Femur (tissue), 1 donor: ENCODE data around the gene COA4.
"Not testable (repeated sequence)": the region's sequence is repeated elsewhere in the genome, so short reads cannot be mapped to it uniquely, and the experiment has no call there.

ENCODE experiments used
- DNase-seq: peaks from one replicate; pipeline ENCODE4 v3.0.0-alpha.2; 2017

The COA4 gene

DNA sequence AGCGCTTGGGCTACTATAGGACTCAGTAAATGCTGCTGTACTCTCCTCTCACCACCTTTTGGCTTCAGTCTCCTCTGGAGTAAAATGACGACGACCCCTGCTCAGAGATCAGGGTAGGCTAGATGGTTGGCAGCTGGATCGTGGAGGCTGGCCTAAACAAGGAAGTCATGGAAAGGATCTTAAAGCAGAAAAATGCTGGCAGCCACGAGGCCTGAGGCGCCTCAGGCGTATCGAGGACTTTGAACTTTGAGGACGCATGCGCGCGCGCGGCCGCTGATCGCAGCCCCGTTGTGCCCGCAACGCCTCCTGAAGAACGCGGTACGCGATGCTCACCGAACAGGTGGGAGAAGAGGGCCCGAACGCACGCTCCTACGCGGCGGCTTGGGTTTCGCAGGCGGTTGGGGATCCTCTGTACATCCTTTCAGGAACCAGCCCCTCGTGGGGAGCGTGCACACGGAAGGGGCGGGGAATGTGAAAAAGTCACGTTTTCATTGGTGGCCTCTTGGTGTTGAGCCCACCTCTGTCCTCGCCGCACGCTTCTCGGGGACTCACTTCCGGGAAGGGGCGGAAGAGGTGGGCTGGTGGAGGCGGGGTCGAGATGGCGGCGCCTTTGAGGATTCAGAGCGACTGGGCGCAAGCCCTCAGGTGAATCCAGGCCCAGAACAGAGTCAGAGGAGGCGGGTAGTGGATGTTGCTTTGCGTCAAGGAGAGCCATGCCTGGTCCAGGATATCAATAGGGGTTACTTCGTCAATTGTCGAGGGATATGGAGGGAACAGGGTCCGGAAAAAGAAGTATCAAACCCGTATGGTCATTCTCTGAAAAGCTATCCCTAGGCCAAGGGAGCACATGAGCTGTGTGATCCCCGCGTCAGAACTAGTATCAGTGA lies at the start of gene COA4, which contains the start of gene PAAF1:
COA4 (minus strand) TSS at position 423 of the 887 bp plus-strand sequence. CDS start 3,468 bp downstream, outside the sequence.
PAAF1 (plus strand) TSS at position 576 of the 887 bp plus-strand sequence; CDS start at position 599, 23 bp downstream.
- peak; percentile 97 for DNase-seq

DNA sequence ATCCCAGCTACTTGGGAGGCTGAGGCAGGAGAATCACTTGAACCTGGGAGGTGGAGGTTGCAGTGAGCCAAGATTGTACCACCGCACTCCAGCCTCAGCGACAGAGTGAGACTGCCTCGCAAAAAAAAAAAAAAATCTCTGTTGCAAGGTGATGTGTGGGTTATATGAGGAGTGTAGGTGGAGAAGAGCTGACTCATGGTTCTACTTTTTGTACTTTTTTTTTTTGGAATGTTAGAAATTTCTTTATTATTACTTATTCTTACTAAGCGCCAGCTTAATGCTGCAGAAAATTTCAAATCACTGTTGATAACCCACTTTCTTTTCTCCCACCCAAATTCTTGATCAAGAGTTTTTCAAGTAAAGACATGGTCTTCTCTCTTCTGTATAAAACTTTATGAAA lies 44.5 kb upstream of the COA4 start:
- DNase-seq: no peak

DNA sequence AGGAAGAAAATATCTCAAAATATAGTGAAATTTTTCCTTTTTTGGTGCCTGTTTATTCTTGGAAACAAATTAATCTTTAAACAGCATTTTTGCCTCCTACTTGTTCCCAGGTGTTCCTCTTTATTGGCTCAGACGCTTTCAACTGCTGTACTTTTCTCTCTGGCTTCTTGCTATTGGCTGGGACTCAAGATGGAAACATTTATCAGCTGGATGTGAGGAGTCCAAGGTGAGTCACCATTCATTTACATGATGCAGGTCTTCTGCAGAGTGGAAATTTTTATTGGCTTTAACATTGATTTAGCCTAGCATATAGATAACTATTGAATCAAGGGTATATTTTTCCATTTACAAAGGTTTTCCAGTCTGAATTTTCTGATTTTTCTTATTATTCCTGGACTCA lies 39.8 kb upstream of the COA4 start:
- no peak for DNase-seq

DNA sequence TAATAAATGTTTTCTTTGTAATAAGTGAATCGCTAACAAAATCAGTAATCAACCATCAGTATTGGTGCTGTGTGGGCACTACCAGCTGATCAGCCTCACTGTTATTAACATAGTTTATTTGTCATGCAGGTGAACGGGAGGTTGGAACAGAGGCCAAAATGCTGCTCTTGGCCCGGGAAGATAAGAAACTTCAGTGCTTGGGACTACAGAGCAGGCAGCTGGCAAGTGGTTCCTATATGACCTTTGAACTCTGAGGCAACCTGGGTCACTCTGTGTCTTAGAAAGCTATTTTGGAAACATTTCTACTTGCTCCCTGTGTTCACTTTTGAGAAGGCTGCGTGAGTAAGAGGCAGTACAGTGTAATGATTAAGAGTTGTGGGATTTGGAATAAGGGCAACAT lies 37.6 kb upstream of the COA4 start:
- no peak for DNase-seq

DNA sequence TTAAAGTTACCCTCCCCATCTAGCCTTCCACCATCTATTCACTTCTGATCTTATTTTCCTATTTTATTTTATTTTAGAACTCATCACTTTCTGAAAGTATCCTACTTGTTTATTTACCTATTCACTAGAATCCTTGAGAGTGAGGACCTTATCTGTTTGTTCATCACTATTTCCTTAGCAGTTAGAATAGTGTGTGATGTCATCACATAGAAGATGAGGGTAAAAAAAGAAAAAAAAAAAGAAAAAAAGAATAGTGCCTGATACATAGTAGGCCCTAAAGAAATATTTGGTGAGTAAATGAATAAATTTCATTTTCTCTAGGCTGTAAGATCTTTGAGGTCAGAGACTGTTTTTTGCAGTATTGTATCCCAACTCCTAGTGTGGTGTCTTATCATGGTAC lies 36.8 kb upstream of the COA4 start:
- no peak for DNase-seq

DNA sequence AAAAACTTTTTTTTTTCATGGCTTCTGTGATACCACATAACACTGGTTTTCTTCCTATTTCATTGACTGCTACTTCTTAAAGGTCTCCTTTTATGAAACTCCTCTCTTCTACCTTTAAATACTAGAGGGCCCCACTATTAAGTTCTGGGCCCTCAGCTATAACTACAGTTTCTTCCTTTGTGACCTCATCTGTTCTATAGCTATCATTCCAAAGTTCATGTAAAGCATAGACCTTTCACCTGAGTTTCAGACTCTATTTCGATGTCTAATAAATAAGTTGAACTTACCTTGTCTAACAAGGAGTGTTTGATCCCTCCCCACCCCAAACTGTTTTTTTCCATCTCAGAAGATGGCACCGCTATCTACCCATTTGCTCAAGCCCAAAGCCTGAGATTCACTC lies 35.4 kb upstream of the COA4 start:
- DNase-seq: no peak

DNA sequence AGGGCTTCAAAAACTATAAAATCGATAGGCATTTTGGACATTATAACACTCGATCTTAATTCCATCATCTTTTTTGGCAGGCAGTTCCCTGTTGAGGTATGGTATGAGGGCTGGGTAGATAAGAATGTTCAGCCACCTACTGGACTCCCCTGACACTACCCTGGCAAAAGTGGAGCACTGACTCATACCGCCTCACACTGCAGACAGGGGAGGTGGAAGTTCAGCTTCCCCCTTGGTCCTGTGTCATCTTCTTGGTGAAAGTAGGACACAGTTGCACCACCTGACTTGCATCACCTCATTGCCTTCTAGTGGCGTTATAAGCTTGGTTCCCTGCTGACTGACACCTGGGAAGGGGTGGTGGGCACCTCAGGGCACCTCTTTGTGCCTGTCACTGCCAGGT lies 30.5 kb upstream of the COA4 start:
- peak; percentile 23 for DNase-seq

DNA sequence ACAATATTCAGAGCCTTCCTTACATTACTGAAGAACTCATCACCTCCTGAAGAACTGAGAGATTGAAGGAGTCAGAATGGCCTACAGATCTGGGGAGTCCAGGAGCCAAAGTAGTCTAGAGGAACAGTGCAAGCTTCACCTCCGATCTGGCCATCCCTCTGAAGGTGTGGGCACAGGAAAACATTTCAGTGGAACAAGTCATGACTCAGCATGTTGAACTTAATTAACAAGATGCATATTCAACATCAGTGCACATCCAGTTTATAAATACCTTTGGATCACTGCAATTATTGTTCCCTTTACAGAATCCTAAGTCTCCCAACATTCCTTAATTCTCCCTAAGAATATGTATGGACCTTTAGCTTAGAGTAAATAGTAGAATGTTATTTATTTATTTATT lies 25.7 kb upstream of the COA4 start:
- no peak for DNase-seq

DNA sequence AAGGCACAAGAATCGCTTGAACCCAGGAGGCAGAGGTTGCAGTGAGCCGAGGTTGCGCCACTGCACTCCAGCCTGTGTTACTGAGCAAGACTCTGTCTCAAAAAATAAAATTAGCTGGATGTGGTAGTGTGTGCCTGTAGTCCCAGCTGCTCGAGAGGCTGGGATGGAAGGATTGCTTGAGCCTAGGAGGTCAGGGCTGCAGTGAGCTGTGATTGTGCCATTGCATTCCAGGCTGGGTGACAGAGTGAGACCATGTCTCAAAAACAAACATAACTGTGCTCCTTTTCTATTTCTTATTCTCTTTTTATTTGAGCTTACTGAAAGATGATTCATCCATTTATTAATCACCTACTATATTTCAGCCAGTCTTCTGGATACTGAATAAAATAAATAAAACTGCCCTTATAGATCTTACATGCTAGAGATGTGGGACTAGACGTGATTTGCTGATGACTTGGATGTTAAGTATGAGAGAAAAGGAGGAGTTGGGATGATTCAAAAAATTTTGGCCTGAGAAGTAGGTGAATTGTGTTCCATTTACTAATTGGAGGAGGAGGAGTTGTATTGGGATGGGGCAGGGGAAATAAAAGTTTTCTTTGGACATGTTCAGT lies 18.2 kb upstream of the COA4 start:
- no peak for DNase-seq

DNA sequence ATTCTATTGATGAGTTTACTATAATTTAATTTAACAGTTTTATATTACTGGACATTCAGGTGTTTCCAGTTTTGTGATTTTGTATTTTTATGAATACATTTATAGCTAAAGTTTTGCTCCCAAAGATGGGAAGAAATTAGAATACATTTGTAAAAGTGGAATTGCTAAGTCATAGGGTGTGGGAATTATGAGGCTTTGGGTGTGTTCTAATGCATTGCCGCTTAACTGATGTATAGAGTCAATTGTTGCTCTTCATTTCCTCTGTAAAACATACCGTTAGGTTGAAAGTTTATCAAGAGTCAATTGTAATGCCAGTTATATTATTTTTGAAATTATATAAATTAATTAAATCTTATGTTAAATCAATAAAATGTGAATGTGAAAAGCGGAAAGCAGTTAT lies 16.4 kb upstream of the COA4 start:
- no peak for DNase-seq

DNA sequence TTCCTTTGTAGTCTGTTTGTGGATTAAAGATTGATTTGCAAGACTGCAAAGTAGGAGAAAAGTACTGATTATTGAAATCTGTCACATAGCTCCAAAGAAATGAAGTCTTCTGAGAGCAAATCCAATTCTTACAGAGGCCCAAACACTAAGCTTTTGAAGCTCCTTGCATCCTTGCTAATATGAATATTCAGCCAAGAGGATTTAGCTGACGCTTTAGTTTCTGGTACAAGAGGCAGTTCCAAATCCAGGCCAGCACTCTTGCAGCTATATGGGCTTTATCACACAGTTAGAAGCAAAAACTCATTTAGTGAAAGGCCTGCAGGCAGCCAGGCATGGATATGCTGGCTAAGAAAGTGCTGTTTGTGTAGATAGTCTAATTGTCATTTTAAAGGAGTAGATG lies 12.9 kb upstream of the COA4 start:
- DNase-seq: no peak

DNA sequence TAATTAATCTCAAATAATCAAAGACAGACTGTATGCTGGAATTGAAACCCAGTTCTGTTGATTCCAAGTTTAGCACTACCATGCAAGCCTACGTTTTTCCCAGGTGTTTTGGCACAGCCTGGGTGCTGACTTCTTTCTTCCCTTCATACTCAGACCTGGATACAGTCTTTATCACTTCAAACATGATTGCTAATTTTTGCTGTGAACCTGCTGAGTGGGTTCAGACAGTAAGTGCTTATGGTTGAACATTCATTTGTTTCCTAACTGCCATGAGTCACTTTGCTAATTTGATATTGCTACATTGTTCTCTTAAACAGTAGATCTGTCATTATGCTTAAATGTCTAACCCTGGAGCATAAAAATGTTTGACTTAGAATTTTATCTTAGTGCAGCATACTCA lies 12.4 kb upstream of the COA4 start:
- DNase-seq: no peak

DNA sequence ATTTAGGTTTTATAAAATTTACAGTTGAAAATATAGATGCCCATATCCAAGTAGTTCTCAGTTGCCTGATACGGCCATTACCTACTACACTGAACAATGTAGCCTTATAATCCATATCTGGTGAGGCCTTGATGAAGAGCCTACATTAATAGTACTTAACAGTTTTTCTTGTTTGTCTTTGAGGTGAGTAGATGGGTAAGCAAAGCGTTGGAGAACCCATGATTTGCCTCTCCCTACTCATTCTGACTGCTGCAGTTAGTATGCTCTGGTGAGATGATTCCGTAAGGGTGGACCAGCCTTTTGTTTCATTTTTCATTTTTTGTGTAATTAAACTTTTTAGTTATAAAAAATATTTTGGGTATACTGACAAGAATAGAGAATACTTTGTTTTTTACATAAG lies 11.6 kb upstream of the COA4 start:
- DNase-seq: no peak

DNA sequence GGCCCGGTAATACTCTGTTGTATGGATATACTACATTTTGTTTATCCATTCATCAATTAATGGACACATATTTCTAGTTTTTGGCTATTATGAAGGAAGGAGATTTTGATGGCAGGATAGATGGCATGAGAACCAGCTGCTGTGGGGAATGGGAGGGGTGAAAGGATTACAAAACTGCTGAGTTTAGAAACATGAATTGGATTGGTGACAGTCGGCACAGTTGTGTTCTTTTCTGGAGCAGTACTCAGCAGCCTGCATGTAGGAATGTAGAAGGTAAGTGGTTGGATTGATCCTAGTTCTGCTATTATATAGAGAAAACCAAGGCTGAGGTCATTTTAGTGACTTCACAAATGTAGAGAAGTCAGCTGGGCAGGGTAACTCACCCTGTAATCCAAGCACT lies 7.2 kb upstream of the COA4 start:
- no peak for DNase-seq

DNA sequence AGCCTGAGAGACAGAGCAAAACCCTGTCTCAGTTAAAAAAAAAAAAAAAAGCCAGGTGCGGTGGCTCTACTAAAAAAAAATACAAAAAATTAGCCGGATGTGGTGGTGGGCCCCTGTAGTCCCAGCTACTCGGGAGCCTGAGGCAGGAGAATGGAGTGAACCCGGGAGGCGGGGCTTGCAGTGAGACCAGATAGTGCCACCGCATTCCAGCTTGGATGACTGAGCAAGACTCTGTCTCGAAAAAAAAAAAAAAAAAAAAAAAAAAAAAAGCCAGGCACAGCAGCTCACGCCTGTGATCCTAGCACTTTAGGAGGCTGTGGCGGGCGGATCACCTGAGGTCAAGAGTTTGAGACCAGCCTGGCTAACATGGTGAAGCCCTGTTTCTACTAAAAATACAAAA lies 3.8 kb upstream of the COA4 start:
- DNase-seq: not testable (repeated sequence)

DNA sequence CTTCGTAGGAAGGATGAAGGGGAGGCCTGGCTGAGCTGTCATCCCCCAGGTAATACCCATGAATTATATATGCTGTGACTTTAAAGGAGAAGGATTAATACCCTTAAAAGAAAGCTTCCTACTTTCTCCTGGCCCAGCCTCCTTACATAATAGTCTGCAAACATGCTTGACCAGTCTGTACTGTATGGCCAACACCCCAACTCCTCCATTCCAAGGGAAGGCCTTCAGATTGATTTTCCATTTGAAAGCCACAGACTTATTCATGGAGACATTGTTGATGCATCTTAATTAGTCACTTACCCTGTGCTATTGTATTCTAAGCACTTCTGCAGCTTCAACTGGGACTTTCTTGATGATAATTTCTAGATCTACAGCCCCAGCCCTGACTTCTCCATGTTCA lies 2.1 kb upstream of the COA4 start:
- DNase-seq: no peak

DNA sequence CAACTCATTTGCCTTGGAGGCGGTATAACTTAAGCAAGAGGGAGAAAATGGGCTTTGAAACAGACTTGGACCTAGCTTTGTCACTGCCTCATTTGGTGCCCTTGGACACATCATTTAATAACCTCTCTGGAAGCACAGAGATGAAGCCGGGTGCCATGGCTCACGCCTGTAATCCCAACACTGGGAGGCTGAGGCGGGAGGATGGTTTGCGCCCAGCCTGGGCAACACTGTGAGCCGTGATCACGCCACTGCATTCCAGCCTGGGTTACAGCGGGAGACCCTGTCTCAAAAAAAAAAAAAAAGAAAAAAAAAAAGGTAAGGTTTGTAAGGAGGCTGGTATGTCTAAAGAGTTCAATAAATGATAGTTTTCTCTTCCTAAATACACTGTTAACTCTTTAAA lies 806 bp downstream of the COA4 start:
- DNase-seq: no peak

DNA sequence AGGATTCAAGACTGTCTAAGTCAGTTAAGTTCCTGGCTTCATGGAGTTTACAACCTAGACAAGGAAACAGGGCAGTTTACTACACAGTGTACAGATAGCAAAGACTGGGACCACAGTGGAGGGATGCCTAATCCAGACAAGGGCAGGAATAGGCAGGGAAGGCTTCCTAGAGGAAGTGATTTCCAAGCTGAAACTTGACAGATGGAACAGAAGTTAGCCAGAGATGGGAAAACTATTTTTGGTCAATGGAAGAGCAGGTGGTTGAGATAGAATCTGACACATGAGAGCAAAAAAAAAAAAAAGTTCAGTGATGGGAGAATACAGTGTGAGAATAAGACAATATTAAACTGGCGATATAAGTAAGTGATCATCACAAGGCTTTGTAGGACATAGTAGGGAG lies 1.3 kb downstream of the COA4 start:
- DNase-seq: no peak

DNA sequence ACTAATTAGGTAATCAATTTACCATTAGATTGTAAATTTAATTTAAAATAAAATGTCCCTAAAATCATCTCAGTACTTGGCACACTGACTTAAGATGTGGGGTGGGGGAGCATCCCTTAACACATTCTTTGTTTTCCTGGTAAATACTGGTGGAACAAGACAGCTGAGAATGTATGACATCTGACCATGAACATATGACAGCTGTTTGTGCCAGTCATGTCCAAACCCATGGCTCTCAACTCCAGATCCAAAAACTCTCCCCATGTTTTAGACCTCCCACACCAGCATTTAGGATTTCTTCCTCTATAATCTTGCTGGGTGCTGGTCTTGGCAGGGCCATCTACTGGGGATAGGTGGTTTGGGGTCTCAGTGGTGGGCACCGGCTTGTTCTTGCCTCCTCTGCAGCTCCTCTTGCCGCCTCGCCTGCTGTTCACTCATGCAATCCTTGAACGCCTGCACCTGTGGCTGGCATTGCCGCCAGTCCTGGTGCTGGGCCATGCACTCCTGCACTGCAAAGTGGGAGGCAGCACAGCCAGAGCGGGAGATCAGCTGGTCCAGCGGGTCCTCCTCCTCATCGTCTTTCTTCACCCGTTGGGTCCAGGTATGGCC lies 3.8 kb downstream of the COA4 start:
- peak; percentile 50 for DNase-seq

DNA sequence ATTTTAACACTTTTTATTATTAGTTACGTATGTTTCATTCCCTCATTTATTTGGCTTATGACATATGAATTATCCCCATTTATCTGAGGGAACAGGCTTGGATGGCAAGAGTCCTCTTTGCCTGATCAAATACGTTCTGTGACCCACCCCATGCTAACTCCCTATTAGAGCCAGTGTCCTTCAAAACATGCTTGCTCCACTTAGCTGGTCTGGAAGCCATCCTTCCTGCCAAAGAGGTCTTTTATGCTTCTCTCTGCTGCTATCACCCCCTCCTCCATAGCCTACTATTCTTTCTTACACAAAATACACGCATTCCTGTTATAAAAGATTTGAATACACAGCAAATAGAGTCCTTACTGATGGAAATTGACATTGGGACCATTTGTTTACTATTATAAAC lies 6.4 kb downstream of the COA4 start:
- DNase-seq: no peak

DNA sequence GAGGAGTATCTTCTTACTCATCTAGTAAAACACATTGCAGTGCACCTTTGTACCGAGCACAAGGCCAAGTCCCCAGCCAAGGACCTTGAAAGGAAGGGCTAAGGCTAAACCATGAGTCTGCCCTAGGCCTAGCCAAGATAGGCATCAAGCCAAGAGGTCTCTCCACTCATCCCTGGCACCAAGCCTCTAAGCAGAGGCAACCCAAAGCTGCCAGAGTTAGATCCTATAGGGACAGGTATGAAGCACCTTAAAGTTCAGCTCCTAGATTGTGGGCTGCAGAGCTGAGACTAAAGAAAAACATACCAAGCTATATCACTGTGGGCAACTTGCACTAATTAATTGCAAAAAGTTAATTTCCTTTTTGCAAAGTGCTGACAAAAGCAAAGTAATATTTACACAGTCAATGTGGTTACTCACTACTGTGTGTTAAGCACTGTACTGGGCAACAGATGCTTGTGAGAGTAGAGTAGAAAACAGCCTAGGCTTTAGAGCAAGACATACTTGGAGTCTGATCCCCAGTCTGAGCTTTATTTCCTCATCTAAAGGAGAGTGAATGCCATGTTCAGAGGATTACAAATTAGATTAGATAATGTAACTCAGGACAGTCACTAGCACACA lies 7.2 kb downstream of the COA4 start:
- DNase-seq: no peak

DNA sequence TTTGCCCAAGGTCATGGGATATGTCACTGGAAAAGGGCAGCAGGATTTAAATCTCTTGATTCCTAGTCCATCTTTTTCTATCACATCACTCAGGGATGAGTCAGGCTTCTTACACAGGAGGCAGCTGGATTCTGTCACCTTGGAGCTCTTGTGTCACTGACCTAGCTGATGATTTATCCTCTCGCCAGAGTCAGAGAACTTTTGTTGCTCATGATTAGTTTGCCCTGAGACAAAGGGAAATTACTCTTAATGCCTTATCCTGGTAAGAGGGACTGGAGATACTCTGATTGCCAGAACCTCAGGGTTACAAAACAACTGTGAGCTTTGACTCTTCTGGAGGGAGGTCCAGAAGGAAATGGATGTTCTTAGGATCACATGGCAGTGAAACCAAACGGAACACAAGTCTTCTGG lies 10.1 kb downstream of the COA4 start:
- DNase-seq: no peak

DNA sequence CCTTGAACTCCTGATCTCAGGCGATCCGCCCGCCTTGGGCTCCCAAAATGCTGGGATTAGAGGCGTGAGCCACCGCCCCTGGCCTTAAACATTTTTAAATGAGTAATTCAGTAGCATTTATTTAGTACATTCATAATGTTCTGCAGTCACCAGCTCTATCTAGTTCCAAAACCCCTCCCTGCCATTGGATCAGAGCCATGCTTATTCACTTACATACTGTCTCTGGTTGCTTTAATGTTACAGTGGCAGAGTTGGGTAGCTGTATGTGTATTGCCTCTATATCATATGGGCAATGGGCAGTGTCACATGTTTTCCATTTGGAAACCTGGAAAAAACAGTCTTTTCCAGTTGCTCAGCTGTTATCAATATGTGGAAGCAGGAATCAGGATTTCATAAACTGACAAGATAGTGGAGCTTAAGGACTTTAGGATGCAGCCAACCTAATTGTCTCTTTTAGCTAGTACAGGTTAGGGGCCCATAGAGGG lies 10.5 kb downstream of the COA4 start:
- DNase-seq: no peak
